Parathyroid adenoma (tissue), 2 donors: ENCODE data around the gene SLC16A2.

Source experiments
- H2AFZ ChIP-seq: fragments of 300-600 bp; sonication (generic); one replicate; pipeline ENCODE4 v1.7.0; 2017; ENCODE audit warnings: antibody characterized with exemption, mild to moderate bottlenecking
- H3K27ac ChIP-seq: fragments of 300-600 bp; sonication (generic); one replicate; pipeline ENCODE4 v1.7.0; 2017
- H3K27me3 ChIP-seq: fragments of 300-600 bp; sonication (generic); one replicate; pipeline ENCODE4 v1.7.0; 2017; ENCODE audit warnings: low read length; ENCODE audit not compliant: control insufficient read depth, insufficient read depth
- H3K36me3 ChIP-seq: fragments of 300-600 bp; sonication (generic); one replicate; pipeline ENCODE4 v1.7.0; 2017; ENCODE audit warnings: low read length; ENCODE audit not compliant: control insufficient read depth, insufficient read depth
- H3K4me1 ChIP-seq: fragments of 300-600 bp; sonication (generic); one replicate; pipeline ENCODE4 v1.7.0; 2017; ENCODE audit warnings: control low read depth
- H3K4me2 ChIP-seq: fragments of 300-600 bp; sonication (generic); one replicate; pipeline ENCODE4 v1.7.0; 2017; ENCODE audit warnings: low read length
- H3K4me3 ChIP-seq: fragments of 300-600 bp; sonication (generic); one replicate; pipeline ENCODE4 v1.7.0; 2017; ENCODE audit warnings: low read depth, low read length
- H3K79me2 ChIP-seq: fragments of 300-600 bp; sonication (generic); one replicate; pipeline ENCODE4 v1.7.0; 2017; ENCODE audit warnings: control low read depth
- H3K9ac ChIP-seq: fragments of 300-600 bp; sonication (generic); one replicate; pipeline ENCODE4 v1.7.0; 2017; ENCODE audit warnings: mild to moderate bottlenecking
- H3K9me3 ChIP-seq: fragments of 300-600 bp; sonication (generic); one replicate; pipeline ENCODE4 v1.7.0; 2017; ENCODE audit warnings: low read length; ENCODE audit not compliant: control insufficient read depth
- CTCF ChIP-seq: fragments of 300-600 bp; sonication (generic); IDR thresholded peaks from one replicate; pipeline ENCODE4 v1.7.0; 2017; ENCODE audit warnings: antibody characterized with exemption, mild to moderate bottlenecking
- donor health status: primary hyperparathyroidism.

The SLC16A2 gene

GRCh38 chrX:74531081-74531480, 109.8 kb downstream of the SLC16A2 start:
- TF ChIP-seq CTCF: no peak
- Histone ChIP-seq H3K9me3 (no peaks in the 10 kb centered on the region), H3K27me3 (no peaks in the 10 kb centered on the region), H3K4me3 (no peak overlapping the region), H3K27ac (no peak overlapping the region), H3K9ac (no peak overlapping the region), H2AFZ (no peak overlapping the region), H3K79me2 (no peaks in the 10 kb centered on the region), H3K4me2 (no peak overlapping the region), H3K4me1 (no peaks in the 10 kb centered on the region), H3K36me3 (no peaks in the 10 kb centered on the region)

- TF ChIP-seq CTCF: no peak
- H3K27ac ChIP-seq: no peak overlapping the region
- H3K4me2 ChIP-seq: no peak overlapping the region
- H3K4me1 ChIP-seq: peaks cover 3% of the 10 kb centered on the region
- H3K36me3 ChIP-seq: no peaks in the 10 kb centered on the region
- no peak overlapping the region for H3K9ac ChIP-seq
- H3K79me2 ChIP-seq: no peaks in the 10 kb centered on the region
- no peaks in the 10 kb centered on the region for H3K27me3 ChIP-seq
- H3K4me3 ChIP-seq: no peak overlapping the region
- no peaks in the 10 kb centered on the region for H3K9me3 ChIP-seq
- H2AFZ ChIP-seq: no peak overlapping the region
Observed at GRCh38 chrX:74534569-74535038, 113.3 kb downstream of the SLC16A2 start.

GRCh38 chrX:74535086-74535407, 113.8 kb downstream of the SLC16A2 start:
- Histone ChIP-seq H3K36me3 (no peaks in the 10 kb centered on the region), H3K79me2 (no peaks in the 10 kb centered on the region), H3K9ac (no peak overlapping the region), H3K9me3 (no peaks in the 10 kb centered on the region), H3K27ac (no peak overlapping the region), H3K4me2 (no peak overlapping the region), H3K4me3 (no peak overlapping the region), H3K4me1 (peaks cover 3% of the 10 kb centered on the region), H2AFZ (peak overlapping the region; percentile 93), H3K27me3 (no peaks in the 10 kb centered on the region)
- TF ChIP-seq CTCF: no peak

- no peaks in the 10 kb centered on the region for H3K9me3 ChIP-seq
- no peaks in the 10 kb centered on the region for H3K79me2 ChIP-seq
- H3K9ac ChIP-seq: no peak overlapping the region
- peaks cover 3% of the 10 kb centered on the region for H3K4me1 ChIP-seq
- no peaks in the 10 kb centered on the region for H3K36me3 ChIP-seq
- no peak for TF ChIP-seq CTCF
- no peaks in the 10 kb centered on the region for H3K27me3 ChIP-seq
- peak overlapping the region; percentile 93 for H2AFZ ChIP-seq
- peak overlapping the region; percentile 60 for H3K4me3 ChIP-seq
- H3K4me2 ChIP-seq: peak overlapping the region; percentile 75
- H3K27ac ChIP-seq: peak overlapping the region; percentile 92
Observed at GRCh38 chrX:74535408-74536151, 114.3 kb downstream of the SLC16A2 start.
